ENCODE measurements around the gene ITGA11.

Gene ITGA11

DNA sequence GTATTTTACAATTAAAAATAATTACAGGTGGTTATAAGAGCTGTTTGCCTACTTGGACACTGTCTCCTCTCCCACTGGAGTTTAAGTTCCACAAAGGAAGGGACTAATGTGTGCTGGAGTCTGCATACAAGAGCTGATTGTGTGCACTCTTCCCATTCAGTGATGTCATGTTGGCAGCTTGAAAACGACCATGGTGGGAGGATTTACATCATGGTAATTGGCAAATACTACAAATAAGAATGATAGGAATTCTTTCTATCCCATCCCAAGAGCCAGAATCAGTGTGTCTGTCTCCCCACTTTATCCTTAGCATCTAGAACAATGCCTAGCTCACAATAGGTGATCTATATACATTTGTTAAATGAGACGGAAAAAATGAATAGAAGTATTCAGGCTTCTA lies 14.1 kb downstream of the ITGA11 start:
- H3K4me1 ChIP-seq (ENCODE audit: control insufficient read depth, insufficient read depth, low read length) = peaks cover 13% of the 10 kb centered on the region
- H3K27me3 ChIP-seq (ENCODE audit: control insufficient read depth in 1 of 2, insufficient read depth in 2 of 2, low read length in 2 of 2) = no peaks in the 10 kb centered on the region
- H3K36me3 ChIP-seq (ENCODE audit: control insufficient read depth in 2 of 2, insufficient read depth in 2 of 2, low read length in 2 of 2) = no peaks in the 10 kb centered on the region
- no peak overlapping the region for H3K9ac ChIP-seq (ENCODE audit: low read length in 2 of 2)
- H3K4me3 ChIP-seq (ENCODE audit: low read length in 2 of 2) = no peak overlapping the region
- H3K9me3 ChIP-seq (ENCODE audit: control insufficient read depth in 2 of 2, low read length in 2 of 2) = no peaks in the 10 kb centered on the region
- H3K27ac ChIP-seq (ENCODE audit: low read length) = no peak overlapping the region

DNA sequence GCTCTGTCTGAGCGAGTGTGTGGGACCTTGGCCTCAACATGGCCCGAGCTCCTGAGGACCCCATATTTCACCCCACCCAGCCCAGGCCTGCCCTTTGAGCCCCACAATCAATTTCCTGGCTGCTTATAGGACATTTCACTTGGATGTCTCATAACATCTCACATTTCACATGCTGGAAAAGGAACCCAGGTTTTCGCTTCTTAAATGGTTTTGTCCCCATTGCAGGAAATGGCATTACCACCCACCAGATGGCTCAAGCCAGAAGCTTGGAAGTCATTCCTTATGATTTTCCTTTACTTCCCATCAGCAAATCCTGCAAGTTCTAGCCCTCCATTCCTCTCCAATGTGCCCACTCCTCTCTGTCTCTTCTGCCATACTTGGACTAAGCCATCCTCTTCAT lies 14.9 kb downstream of the ITGA11 start:
- no peak overlapping the region for H3K27ac ChIP-seq (ENCODE audit: low read length)
- peaks cover 13% of the 10 kb centered on the region for H3K4me1 ChIP-seq (ENCODE audit: control insufficient read depth, insufficient read depth, low read length)
- no peak overlapping the region for H3K4me3 ChIP-seq (ENCODE audit: low read length in 2 of 2)

DNA sequence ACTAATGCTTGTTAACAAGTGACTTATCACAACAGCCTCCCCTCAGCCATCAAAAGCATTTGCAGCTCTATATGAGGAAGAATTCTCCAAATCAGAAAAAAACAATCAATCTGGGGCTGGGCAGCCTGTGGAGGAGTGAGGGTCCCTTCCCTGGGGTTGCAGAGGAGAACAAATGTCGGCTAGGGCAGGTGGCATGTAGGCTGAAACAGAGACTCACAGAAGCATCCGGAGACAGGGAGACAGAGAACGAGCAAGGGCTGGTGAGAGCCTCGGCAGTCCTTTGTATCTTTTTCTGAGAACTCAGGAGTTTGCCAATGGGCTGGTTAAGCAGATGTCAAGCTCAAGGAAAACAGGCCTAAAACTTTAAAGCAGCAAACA lies 15.8 kb downstream of the ITGA11 start:
- no peaks in the 10 kb centered on the region for H3K27me3 ChIP-seq (ENCODE audit: control insufficient read depth in 1 of 2, insufficient read depth in 2 of 2, low read length in 2 of 2)
- no peak overlapping the region for H3K9ac ChIP-seq (ENCODE audit: low read length in 2 of 2)
- H3K9me3 ChIP-seq (ENCODE audit: control insufficient read depth in 2 of 2, low read length in 2 of 2) = no peaks in the 10 kb centered on the region
- H3K4me3 ChIP-seq (ENCODE audit: low read length in 2 of 2) = no peak overlapping the region
- peaks cover 10% of the 10 kb centered on the region for H3K4me1 ChIP-seq (ENCODE audit: control insufficient read depth, insufficient read depth, low read length)
- no peak overlapping the region for H3K27ac ChIP-seq (ENCODE audit: low read length)
- no peaks in the 10 kb centered on the region for H3K36me3 ChIP-seq (ENCODE audit: control insufficient read depth in 2 of 2, insufficient read depth in 2 of 2, low read length in 2 of 2)

More for the DNA sequence above, 14.9 kb downstream of the ITGA11 start:
- Histone ChIP-seq H3K36me3 (ENCODE audit: control insufficient read depth in 2 of 2, insufficient read depth in 2 of 2, low read length in 2 of 2) (no peaks in the 10 kb centered on the region), H3K27me3 (ENCODE audit: control insufficient read depth in 1 of 2, insufficient read depth in 2 of 2, low read length in 2 of 2) (no peaks in the 10 kb centered on the region), H3K9me3 (ENCODE audit: control insufficient read depth in 2 of 2, low read length in 2 of 2) (no peaks in the 10 kb centered on the region), H3K9ac (ENCODE audit: low read length in 2 of 2) (no peak overlapping the region)

DNA sequence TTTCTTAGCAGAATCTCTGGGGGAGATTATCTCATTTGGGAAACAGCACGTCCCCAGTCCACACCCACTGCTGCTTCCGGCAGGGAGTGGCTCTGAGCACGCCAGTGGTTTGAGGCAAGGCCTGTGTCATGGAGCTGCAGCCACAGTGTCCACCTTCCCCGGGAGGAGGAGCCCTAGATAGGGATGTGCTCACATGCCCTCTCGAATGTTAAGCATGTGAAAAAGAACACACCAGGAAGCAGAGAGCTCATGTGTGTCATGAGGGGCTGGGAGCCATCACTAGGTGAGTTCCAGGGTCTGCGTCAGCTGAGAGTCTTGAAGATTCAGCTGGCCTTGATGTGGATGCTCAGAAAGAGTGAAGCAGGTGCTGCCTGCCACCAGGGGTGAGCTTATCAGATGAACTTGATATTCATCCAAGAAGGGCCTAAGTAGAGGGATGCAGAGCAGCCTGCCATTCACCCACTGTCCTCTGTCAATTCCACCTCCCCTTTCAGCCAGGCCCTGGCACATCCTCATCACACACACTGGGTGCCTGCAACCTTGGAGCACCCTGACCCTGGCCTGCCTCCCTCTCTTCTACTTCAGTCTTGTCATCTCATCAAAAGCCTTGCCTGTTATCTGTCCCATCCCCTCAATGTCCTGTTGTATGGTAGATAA lies 16.3 kb downstream of the ITGA11 start:
- no peak overlapping the region for H3K4me3 ChIP-seq (ENCODE audit: low read length in 2 of 2)
- H3K27ac ChIP-seq (ENCODE audit: low read length) = no peak overlapping the region
- no peaks in the 10 kb centered on the region for H3K27me3 ChIP-seq (ENCODE audit: control insufficient read depth in 1 of 2, insufficient read depth in 2 of 2, low read length in 2 of 2)
- H3K4me1 ChIP-seq (ENCODE audit: control insufficient read depth, insufficient read depth, low read length) = peaks cover 10% of the 10 kb centered on the region
- no peaks in the 10 kb centered on the region for H3K36me3 ChIP-seq (ENCODE audit: control insufficient read depth in 2 of 2, insufficient read depth in 2 of 2, low read length in 2 of 2)
- H3K9me3 ChIP-seq (ENCODE audit: control insufficient read depth in 2 of 2, low read length in 2 of 2) = no peaks in the 10 kb centered on the region
- H3K9ac ChIP-seq (ENCODE audit: low read length in 2 of 2) = no peak overlapping the region

DNA sequence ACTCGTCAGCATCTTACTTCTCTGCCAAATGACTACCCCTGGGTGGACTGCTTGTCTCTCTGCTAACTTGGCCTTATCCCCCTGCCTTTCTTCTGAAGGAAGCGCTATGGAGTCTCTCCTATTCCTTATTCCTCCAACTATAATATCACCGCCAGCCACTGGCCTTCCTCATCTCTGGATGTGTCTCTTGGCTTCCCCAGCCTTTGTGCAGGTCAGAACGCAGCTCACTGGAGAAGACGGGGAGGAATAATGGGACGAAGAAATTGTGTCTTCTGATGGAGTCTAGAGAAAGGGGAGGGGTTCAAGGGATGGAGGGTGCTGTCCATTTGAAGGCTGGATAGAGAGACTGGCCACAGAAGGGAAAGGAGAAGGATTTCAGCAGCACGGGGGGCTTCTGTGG lies 16.9 kb downstream of the ITGA11 start:
- Histone ChIP-seq H3K36me3 (ENCODE audit: control insufficient read depth in 2 of 2, insufficient read depth in 2 of 2, low read length in 2 of 2) (no peaks in the 10 kb centered on the region), H3K27ac (ENCODE audit: low read length) (no peak overlapping the region), H3K4me3 (ENCODE audit: low read length in 2 of 2) (no peak overlapping the region), H3K9ac (ENCODE audit: low read length in 2 of 2) (no peak overlapping the region), H3K4me1 (ENCODE audit: control insufficient read depth, insufficient read depth, low read length) (peaks cover 10% of the 10 kb centered on the region), H3K9me3 (ENCODE audit: control insufficient read depth in 2 of 2, low read length in 2 of 2) (no peaks in the 10 kb centered on the region), H3K27me3 (ENCODE audit: control insufficient read depth in 1 of 2, insufficient read depth in 2 of 2, low read length in 2 of 2) (peaks cover 0 to under 1% of the 10 kb centered on the region in 2 donors)

DNA sequence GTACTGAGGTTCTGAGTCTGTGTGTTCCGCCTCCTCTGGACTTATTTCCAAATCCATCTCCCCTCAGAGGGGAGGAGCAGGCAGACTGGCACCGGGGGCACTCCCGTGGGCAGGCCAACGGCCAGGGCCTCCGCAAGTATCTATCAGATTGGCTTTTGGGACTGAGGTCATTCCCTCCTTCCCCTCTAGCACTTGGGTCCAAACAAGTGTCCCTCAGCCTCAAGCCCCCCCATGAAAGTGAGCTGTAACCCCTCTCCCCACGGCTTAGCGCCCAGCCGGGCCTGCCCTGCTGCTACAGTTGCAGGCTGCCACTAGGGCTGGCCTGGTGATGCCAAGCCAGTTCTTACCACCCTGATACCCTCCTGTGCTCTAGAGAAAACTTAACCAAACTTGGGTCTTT lies 17.4 kb downstream of the ITGA11 start:
- Histone ChIP-seq H3K9me3 (ENCODE audit: control insufficient read depth in 2 of 2, low read length in 2 of 2) (no peaks in the 10 kb centered on the region), H3K27ac (ENCODE audit: low read length) (no peak overlapping the region), H3K27me3 (ENCODE audit: control insufficient read depth in 1 of 2, insufficient read depth in 2 of 2, low read length in 2 of 2) (peaks cover 0 to 2% of the 10 kb centered on the region in 2 donors), H3K4me1 (ENCODE audit: control insufficient read depth, insufficient read depth, low read length) (peaks cover 10% of the 10 kb centered on the region), H3K9ac (ENCODE audit: low read length in 2 of 2) (no peak overlapping the region), H3K36me3 (ENCODE audit: control insufficient read depth in 2 of 2, insufficient read depth in 2 of 2, low read length in 2 of 2) (no peaks in the 10 kb centered on the region), H3K4me3 (ENCODE audit: low read length in 2 of 2) (no peak overlapping the region)

DNA sequence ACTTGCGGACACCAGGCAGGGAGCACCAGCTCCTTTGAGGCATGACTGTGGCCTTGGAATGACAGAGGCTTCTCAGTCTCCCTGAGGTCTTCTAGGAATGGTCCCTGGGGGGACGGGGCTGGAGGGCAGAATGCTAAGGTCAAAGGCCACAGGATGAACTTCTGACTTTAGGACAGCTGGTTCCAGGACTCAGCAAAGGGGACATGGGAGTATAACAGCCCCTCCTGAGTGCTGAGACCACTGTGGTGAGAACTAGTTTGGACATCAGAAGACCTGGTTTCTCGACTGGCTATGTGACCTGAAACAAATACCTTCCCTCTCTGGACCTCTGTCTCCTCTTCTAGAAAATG lies 17.8 kb downstream of the ITGA11 start:
- Histone ChIP-seq H3K9me3 (ENCODE audit: control insufficient read depth in 2 of 2, low read length in 2 of 2) (no peaks in the 10 kb centered on the region), H3K9ac (ENCODE audit: low read length in 2 of 2) (no peak overlapping the region), H3K36me3 (ENCODE audit: control insufficient read depth in 2 of 2, insufficient read depth in 2 of 2, low read length in 2 of 2) (no peaks in the 10 kb centered on the region), H3K4me1 (ENCODE audit: control insufficient read depth, insufficient read depth, low read length) (peaks cover 8% of the 10 kb centered on the region), H3K4me3 (ENCODE audit: low read length in 2 of 2) (no peak overlapping the region), H3K27me3 (ENCODE audit: control insufficient read depth in 1 of 2, insufficient read depth in 2 of 2, low read length in 2 of 2) (peaks cover 0 to 2% of the 10 kb centered on the region in 2 donors), H3K27ac (ENCODE audit: low read length) (no peak overlapping the region)

DNA sequence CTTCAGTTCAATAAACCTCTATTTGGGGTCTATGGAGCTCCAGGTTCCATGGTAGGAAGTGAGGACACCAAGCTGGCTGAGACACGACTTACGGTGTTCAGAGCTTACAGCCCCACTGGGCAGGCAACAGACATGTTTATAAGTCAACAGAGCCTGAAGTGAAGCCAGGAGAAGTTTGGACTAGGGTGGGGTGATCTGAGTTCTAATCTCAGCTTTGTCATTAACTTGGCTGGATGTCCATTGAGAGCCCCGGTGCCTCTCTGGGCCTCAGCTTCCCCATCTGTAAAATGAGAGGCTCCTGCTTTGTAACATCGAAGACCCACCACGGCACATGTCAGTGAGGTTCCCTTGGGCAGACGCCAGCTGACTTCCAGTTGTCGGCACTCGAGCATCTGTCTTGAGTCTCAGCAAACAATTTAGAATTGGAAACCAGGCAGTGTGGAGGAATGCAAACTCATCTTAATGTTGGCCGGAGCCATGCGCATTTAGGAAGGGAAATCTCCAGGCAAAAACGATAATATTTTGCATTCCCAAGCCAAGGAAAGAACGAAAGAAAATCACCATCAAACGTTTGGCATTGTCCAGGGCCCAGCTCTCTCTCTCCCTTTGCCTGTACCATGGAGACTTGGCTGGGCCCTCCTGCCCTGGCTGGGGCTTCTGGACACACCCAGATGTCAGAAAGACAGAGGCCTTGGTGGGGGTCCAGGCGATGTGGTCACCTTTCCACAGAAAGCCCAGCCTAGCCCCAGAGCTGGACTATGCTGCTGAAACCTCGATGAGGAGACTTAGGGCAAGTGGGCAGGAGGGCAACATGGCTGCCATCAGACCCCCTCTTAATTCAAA lies 18.4 kb downstream of the ITGA11 start:
- peaks cover 0 to 2% of the 10 kb centered on the region in 2 donors for H3K27me3 ChIP-seq (ENCODE audit: control insufficient read depth in 1 of 2, insufficient read depth in 2 of 2, low read length in 2 of 2)
- no peak overlapping the region for H3K9ac ChIP-seq (ENCODE audit: low read length in 2 of 2)
- H3K4me3 ChIP-seq (ENCODE audit: low read length in 2 of 2) = no peak overlapping the region
- no peaks in the 10 kb centered on the region for H3K9me3 ChIP-seq (ENCODE audit: control insufficient read depth in 2 of 2, low read length in 2 of 2)
- H3K36me3 ChIP-seq (ENCODE audit: control insufficient read depth in 2 of 2, insufficient read depth in 2 of 2, low read length in 2 of 2) = no peaks in the 10 kb centered on the region
- H3K27ac ChIP-seq (ENCODE audit: low read length) = no peak overlapping the region
- peaks cover 3% of the 10 kb centered on the region for H3K4me1 ChIP-seq (ENCODE audit: control insufficient read depth, insufficient read depth, low read length)

DNA sequence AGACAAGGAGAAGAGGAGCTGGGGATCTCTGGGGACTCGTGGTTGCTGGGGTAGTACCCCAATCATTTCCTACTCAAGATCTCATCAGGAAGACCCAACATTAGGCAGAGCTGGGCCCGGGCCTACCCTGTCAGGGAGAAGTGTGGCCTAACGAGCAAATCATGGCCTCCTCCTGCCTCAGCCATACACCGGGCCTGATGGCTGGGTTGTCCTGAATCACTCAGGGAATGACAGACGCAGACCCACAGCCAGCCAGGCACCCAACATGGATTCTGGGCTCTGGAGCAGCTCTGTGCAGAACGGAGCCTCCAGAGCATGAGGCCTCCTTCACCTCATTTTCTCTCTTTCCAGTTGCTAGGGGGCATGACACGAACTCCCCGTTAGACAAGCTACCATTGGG lies 19.7 kb downstream of the ITGA11 start:
- H3K9ac ChIP-seq (ENCODE audit: low read length in 2 of 2) = no peak overlapping the region
- no peak overlapping the region for H3K27ac ChIP-seq (ENCODE audit: low read length)
- no peaks in the 10 kb centered on the region for H3K36me3 ChIP-seq (ENCODE audit: control insufficient read depth in 2 of 2, insufficient read depth in 2 of 2, low read length in 2 of 2)
- no peaks in the 10 kb centered on the region for H3K9me3 ChIP-seq (ENCODE audit: control insufficient read depth in 2 of 2, low read length in 2 of 2)
- H3K27me3 ChIP-seq (ENCODE audit: control insufficient read depth in 1 of 2, insufficient read depth in 2 of 2, low read length in 2 of 2) = peaks cover 0 to 2% of the 10 kb centered on the region in 2 donors
- peaks cover under 1% of the 10 kb centered on the region for H3K4me1 ChIP-seq (ENCODE audit: control insufficient read depth, insufficient read depth, low read length)
- H3K4me3 ChIP-seq (ENCODE audit: low read length in 2 of 2) = no peak overlapping the region

DNA sequence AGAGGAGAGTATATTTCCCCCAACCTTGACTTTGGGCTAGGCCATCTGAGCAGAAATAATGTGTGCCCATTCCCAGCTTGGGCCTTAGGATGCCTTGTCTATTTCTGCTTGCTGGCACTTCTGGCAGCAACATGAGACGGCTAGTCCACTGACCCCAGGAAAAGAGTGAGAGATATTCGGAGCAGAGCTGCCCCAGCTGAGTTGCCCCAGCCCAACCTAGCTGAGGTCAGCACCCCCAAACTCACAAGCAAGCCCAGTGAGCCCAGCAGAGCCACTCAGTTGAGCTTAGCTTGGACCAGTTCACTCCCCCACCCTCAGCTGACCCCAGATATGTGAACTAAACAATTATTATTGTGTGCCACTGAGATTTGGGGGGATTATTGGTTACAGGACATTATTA lies 20.2 kb downstream of the ITGA11 start:
- peaks cover 0 to 2% of the 10 kb centered on the region in 2 donors for H3K27me3 ChIP-seq (ENCODE audit: control insufficient read depth in 1 of 2, insufficient read depth in 2 of 2, low read length in 2 of 2)
- no peak overlapping the region for H3K9ac ChIP-seq (ENCODE audit: low read length in 2 of 2)
- no peaks in the 10 kb centered on the region for H3K36me3 ChIP-seq (ENCODE audit: control insufficient read depth in 2 of 2, insufficient read depth in 2 of 2, low read length in 2 of 2)
- no peak overlapping the region for H3K27ac ChIP-seq (ENCODE audit: low read length)
- no peaks in the 10 kb centered on the region for H3K9me3 ChIP-seq (ENCODE audit: control insufficient read depth in 2 of 2, low read length in 2 of 2)
- no peak overlapping the region for H3K4me3 ChIP-seq (ENCODE audit: low read length in 2 of 2)
- H3K4me1 ChIP-seq (ENCODE audit: control insufficient read depth, insufficient read depth, low read length) = no peaks in the 10 kb centered on the region

DNA sequence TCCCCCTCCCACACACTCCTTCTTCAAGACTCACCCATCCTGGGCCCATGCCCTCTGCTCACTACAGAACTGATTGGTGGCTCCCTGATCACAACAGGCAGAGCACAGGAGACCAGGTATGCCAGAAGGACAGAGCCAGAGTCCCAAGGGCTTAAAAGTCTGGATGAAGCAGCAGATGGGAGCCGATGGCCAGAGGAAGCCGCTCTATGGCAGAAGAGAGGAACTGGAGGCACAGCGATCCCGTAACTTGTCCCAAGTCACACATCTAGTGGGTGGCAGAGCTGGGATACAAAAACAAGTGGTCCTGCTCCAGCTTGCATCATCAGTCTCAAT lies 20.7 kb downstream of the ITGA11 start:
- H3K9me3 ChIP-seq (ENCODE audit: control insufficient read depth in 2 of 2, low read length in 2 of 2) = no peaks in the 10 kb centered on the region
- no peak overlapping the region for H3K4me3 ChIP-seq (ENCODE audit: low read length in 2 of 2)
- H3K4me1 ChIP-seq (ENCODE audit: control insufficient read depth, insufficient read depth, low read length) = no peaks in the 10 kb centered on the region
- H3K9ac ChIP-seq (ENCODE audit: low read length in 2 of 2) = no peak overlapping the region
- no peak overlapping the region for H3K27ac ChIP-seq (ENCODE audit: low read length)
- peaks cover 0 to 2% of the 10 kb centered on the region in 2 donors for H3K27me3 ChIP-seq (ENCODE audit: control insufficient read depth in 1 of 2, insufficient read depth in 2 of 2, low read length in 2 of 2)
- no peaks in the 10 kb centered on the region for H3K36me3 ChIP-seq (ENCODE audit: control insufficient read depth in 2 of 2, insufficient read depth in 2 of 2, low read length in 2 of 2)
